HEK293 (cell line): Measurements from ENCODE around the gene MED23.

Experiments used
- CTCF ChIA-PET: fragments of 350-600 bp; formaldehyde crosslinking; extraction: SDS; loops from one replicate; lab custom pipeline; 2021; ENCODE audit warnings: antibody characterized with exemption; lab: Yijun Ruan, JAX
- POLR2A ChIA-PET: fragments of 300-600 bp; formaldehyde crosslinking; extraction: SDS; loops from one replicate; lab custom pipeline; 2020; ENCODE audit warnings: antibody characterized with exemption, inconsistent platforms; lab: Yijun Ruan, JAX
- H3K27ac ChIP-seq: fragments of 200-500 bp; sonication (Bioruptor generic); 2 replicates; pipeline ENCODE4 v1.5.1; 2014; ENCODE audit warnings: low read depth, low read length, control low read depth, inconsistent platforms; ENCODE audit errors: extremely low read depth
- H3K36me3 ChIP-seq, 2 experiments: fragments of 200-500 bp in 1 of 2; sonication (Bioruptor generic) in 1 of 2; 1 replicate in 1 of 2; 2 replicates in 1 of 2; pipeline ENCODE4 v1.5.1; 2014 to 2017; ENCODE audit warnings: inconsistent platforms in 2 of 2, low read length in 2 of 2; ENCODE audit not compliant: control insufficient read depth in 2 of 2, insufficient read depth in 1 of 2
- H3K4me1 ChIP-seq: fragments of 200-500 bp; sonication (Bioruptor generic); 2 replicates; pipeline ENCODE4 v1.5.1; 2014; ENCODE audit warnings: mild to moderate bottlenecking, low read length, inconsistent platforms; ENCODE audit not compliant: control insufficient read depth, insufficient read depth
- H3K4me3 ChIP-seq: 2 replicates; pipeline ENCODE4 v1.5.1; 2011; ENCODE audit warnings: low read depth, mild to moderate bottlenecking, control low read depth, low read length, moderate library complexity
- H3K9me3 ChIP-seq: fragments of 200-500 bp; sonication (Bioruptor generic); 2 replicates; pipeline ENCODE4 v1.5.1; 2014; ENCODE audit warnings: low read depth, low read length, inconsistent platforms; ENCODE audit not compliant: control insufficient read depth, insufficient read depth
- BCL11A ChIP-seq: fragments of 450-650 bp; formaldehyde crosslinking; IDR thresholded peaks from 2 replicates; pipeline ENCODE4 v1.5.1; 2016; ENCODE audit warnings: low read depth, missing biosample characterization, missing genetic modification characterization
- ZBTB17 ChIP-seq: fragments of 450-650 bp; formaldehyde crosslinking; IDR thresholded peaks from 2 replicates; pipeline ENCODE4 v1.5.1; 2016; ENCODE audit warnings: missing biosample characterization, missing genetic modification characterization
- ZBTB21 ChIP-seq: fragments of 450-650 bp; formaldehyde crosslinking; IDR thresholded peaks from 2 replicates; pipeline ENCODE4 v1.5.1; 2017; ENCODE audit warnings: missing biosample characterization, missing genetic modification characterization
- ZFP37 ChIP-seq: fragments of 450-650 bp; formaldehyde crosslinking; IDR thresholded peaks from 2 replicates; pipeline ENCODE4 v1.5.1; 2016; ENCODE audit warnings: missing biosample characterization, missing genetic modification characterization
- ZNF133 ChIP-seq: fragments of 450-650 bp; formaldehyde crosslinking; IDR thresholded peaks from 2 replicates; pipeline ENCODE4 v1.5.1; 2016; ENCODE audit warnings: missing biosample characterization, missing genetic modification characterization
- ZNF138 ChIP-seq: fragments of 450-650 bp; formaldehyde crosslinking; IDR thresholded peaks from 2 replicates; pipeline ENCODE4 v1.5.1; 2016; ENCODE audit warnings: missing biosample characterization, missing genetic modification characterization, borderline replicate concordance
- ZNF24 ChIP-seq: fragments of 450-650 bp; formaldehyde crosslinking; IDR thresholded peaks from 2 replicates; pipeline ENCODE4 v1.5.1; 2016; ENCODE audit warnings: missing biosample characterization, missing genetic modification characterization
- ZNF658 ChIP-seq: fragments of 450-650 bp; formaldehyde crosslinking; IDR thresholded peaks from 2 replicates; pipeline ENCODE4; 2016; ENCODE audit warnings: missing biosample characterization, missing genetic modification characterization
- ZNF701 ChIP-seq: fragments of 450-650 bp; formaldehyde crosslinking; IDR thresholded peaks from 2 replicates; pipeline ENCODE4 v1.5.1; 2016; ENCODE audit warnings: missing biosample characterization, missing genetic modification characterization
- ZNF785 ChIP-seq: fragments of 450-650 bp; formaldehyde crosslinking; IDR thresholded peaks from 2 replicates; pipeline ENCODE4 v1.5.1; 2016; ENCODE audit warnings: missing biosample characterization, missing genetic modification characterization
- TF ChIP-seq, protein P1 (sequence below): fragments of 450-650 bp; formaldehyde crosslinking; IDR thresholded peaks from 2 replicates; pipeline ENCODE4 v1.5.1; 2017; ENCODE audit warnings: missing biosample characterization, missing genetic modification characterization
- TF ChIP-seq, protein P2 (sequence below): fragments of 450-650 bp; formaldehyde crosslinking; IDR thresholded peaks from 2 replicates; pipeline ENCODE4 v1.5.0; 2017; ENCODE audit warnings: missing biosample characterization, missing genetic modification characterization, borderline replicate concordance
- TF ChIP-seq, protein P3 (sequence below): fragments of 450-650 bp; formaldehyde crosslinking; IDR thresholded peaks from 2 replicates; pipeline ENCODE4 v1.5.1; 2016; ENCODE audit warnings: missing biosample characterization, missing genetic modification characterization

The MED23 gene

DNA sequence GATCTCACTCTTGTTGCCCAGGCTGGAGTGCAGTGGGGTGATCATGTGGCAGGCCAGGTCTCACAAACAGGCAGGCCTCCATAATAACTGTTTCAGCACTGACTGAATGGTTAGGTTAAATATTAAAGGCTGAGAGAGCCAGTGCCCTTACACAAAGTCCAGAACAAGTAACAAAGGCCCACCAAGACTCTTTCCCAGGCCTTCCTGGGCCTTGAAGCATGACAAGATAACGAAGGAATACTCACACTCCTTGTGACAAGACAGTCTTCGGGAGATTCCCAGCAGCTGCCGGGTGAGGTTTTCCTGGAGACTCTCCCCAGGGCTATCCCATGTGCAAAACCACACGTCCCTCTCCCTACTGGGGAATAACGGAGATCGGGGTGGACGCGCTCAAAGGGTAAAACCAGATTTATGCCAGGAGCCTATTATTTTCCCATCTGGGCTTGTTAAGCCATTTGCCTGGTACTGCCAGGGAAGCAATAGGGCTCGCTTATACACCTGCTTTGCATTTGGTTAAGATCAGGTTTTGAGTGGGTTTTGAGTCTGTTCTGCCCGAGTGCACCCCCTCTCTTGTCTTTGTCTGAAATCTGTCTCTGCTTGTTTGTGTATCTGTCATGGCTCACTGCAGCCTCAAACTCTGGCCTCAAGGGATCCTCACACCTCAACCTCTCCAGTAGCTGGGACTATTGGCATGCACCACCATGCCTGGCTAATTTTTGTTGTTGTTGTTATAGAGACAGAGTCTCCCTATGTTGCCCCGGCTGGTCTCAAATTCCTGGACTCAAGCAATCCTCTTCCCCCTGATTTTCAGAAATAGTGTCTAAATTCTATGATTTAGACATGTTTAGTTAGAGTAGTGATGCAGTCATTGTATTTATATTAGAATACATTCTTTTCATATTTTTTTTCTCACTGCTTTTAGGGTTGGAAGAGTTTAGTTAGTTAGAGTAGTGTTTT, 7.6 kb upstream of the MED23 start:
- Histone ChIP-seq H3K9me3 (no peaks in the 10 kb centered on the region), H3K27ac (no peak overlapping the region), H3K4me1 (no peaks in the 10 kb centered on the region), H3K36me3 (no peaks in the 10 kb centered on the region), H3K4me3 (no peak overlapping the region)
- peak; percentile 70 for TF ChIP-seq ZNF133
- TF ChIP-seq ZNF658 (tag by site-specific recombination): no peak
- TF ChIP-seq ZNF701 (tag by site-specific recombination): no peak
- ChIA-PET POLR2A (no interaction called here), CTCF (interaction anchor here (0.6 to 5.2 kb wide), 3 partner anchors 7 to 571 kb away, joined by 3 to 84 read pairs (median 4); partner anchors contain the start of gene MED23)

DNA sequence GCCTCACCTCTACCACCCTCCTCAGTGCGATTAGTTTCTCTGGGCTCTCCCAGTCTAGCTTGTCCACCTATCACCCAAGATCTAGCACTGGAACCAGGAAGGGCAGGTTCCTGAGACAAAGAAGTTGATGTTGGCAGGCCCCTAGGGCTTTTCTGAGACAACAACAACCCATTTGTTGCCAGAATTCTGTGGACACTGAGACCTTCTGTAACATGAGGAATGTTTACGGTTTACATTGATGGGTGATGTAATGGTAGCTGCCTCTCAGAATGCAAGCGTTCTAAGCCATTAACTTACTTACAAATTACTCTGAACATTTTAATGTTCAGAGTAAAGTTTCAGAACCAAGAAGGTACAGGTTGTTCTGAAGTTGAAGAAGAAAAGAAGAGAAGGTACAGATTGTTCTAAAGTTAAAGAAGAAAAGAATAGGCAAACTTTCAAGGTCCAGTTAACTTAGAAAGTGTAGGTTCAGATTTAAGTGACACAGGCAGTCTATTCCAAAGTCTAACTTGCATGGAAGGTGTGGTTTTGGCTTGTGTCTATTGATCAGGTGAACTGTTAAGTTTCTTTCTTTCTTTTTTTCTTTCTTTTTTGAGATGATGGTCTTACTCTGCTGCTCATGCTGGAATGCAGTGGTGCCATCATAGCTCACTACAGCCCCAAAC, 3.7 kb upstream of the MED23 start:
- ChIA-PET CTCF (interaction anchor here (1.0 kb wide), 1 partner anchor 112 kb away, joined by 3 read pairs; no protein-coding TSS in a partner anchor), POLR2A (no interaction called here)
- TF ChIP-seq, protein P1, sequence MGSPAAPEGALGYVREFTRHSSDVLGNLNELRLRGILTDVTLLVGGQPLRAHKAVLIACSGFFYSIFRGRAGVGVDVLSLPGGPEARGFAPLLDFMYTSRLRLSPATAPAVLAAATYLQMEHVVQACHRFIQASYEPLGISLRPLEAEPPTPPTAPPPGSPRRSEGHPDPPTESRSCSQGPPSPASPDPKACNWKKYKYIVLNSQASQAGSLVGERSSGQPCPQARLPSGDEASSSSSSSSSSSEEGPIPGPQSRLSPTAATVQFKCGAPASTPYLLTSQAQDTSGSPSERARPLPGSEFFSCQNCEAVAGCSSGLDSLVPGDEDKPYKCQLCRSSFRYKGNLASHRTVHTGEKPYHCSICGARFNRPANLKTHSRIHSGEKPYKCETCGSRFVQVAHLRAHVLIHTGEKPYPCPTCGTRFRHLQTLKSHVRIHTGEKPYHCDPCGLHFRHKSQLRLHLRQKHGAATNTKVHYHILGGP (tag by site-specific recombination): no peak
- TF ChIP-seq ZBTB17 (tag by site-specific recombination) (0 out of 2 replicates have a peak, but pooled peaks have one; percentile 10), ZNF24 (tag by site-specific recombination) (no peak)
- TF ChIP-seq, protein P2, sequence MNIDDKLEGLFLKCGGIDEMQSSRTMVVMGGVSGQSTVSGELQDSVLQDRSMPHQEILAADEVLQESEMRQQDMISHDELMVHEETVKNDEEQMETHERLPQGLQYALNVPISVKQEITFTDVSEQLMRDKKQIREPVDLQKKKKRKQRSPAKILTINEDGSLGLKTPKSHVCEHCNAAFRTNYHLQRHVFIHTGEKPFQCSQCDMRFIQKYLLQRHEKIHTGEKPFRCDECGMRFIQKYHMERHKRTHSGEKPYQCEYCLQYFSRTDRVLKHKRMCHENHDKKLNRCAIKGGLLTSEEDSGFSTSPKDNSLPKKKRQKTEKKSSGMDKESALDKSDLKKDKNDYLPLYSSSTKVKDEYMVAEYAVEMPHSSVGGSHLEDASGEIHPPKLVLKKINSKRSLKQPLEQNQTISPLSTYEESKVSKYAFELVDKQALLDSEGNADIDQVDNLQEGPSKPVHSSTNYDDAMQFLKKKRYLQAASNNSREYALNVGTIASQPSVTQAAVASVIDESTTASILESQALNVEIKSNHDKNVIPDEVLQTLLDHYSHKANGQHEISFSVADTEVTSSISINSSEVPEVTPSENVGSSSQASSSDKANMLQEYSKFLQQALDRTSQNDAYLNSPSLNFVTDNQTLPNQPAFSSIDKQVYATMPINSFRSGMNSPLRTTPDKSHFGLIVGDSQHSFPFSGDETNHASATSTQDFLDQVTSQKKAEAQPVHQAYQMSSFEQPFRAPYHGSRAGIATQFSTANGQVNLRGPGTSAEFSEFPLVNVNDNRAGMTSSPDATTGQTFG (tag by site-specific recombination): no peak
- TF ChIP-seq, all 188 proteins: peak for 1

DNA sequence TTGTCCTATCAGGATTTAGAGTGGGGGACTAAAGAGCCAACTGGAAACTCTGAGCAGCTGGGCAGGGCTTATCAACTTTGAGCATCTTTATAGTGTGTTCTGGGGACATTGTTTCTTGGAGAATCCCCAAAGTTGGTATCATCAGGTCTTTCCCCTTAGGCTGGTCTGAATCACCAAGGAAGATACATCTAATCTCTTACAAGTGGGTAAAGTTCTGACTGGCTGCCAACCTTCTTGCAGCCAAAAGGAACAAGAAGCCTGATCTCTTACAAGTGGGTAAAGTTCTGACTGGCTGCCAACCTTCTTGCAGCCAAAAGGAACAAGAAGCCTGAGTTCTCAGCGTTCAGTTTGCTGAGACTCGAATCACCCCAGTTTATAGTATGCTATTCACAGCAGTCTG, 1.6 kb upstream of the MED23 start:
- ChIA-PET CTCF (interaction anchor here (0.5 to 3.9 kb wide), 9 partner anchors 9 to 889 kb away, joined by 3 to 84 read pairs (median 30); partner anchors contain the start of gene ENPP3), POLR2A (no interaction called here)
- Histone ChIP-seq H3K9me3 (no peaks in the 10 kb centered on the region), H3K4me1 (0 out of 2 replicates have a peak, but pooled peaks cover 4% of the 10 kb centered on the region), H3K4me3 (no peak overlapping the region), H3K36me3 (peaks cover 15 to 20% of the 10 kb centered on the region in 2 experiments), H3K27ac (no peak overlapping the region)
- TF ChIP-seq BCL11A (no peak), ZNF138 (no peak), ZBTB21 (tag by site-specific recombination) (no peak), ZFP37 (tag by site-specific recombination) (no peak), ZNF785 (tag by site-specific recombination) (no peak)
- TF ChIP-seq, protein P3, sequence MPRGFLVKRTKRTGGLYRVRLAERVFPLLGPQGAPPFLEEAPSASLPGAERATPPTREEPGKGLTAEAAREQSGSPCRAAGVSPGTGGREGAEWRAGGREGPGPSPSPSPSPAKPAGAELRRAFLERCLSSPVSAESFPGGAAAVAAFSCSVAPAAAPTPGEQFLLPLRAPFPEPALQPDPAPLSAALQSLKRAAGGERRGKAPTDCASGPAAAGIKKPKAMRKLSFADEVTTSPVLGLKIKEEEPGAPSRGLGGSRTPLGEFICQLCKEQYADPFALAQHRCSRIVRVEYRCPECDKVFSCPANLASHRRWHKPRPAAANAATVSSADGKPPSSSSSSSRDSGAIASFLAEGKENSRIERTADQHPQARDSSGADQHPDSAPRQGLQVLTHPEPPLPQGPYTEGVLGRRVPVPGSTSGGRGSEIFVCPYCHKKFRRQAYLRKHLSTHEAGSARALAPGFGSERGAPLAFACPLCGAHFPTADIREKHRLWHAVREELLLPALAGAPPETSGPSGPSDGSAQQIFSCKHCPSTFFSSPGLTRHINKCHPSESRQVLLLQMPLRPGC (tag by site-specific recombination): no peak

More for the DNA sequence above, 3.7 kb upstream of the MED23 start:
- Histone ChIP-seq H3K4me3 (no peak overlapping the region), H3K36me3 (peaks cover 0 to under 1% of the 10 kb centered on the region in 2 experiments; a peak in 1 of 3 replicates), H3K9me3 (no peaks in the 10 kb centered on the region), H3K27ac (no peak overlapping the region), H3K4me1 (0 out of 2 replicates have a peak, but pooled peaks cover 3% of the 10 kb centered on the region)
